HEK293 (cell line): ENCODE measurements around the gene PBX2.

Experiments
- ATF2 ChIP-seq: fragments of 450-650 bp; formaldehyde crosslinking; IDR thresholded peaks from 2 replicates; pipeline ENCODE4 v1.5.1; 2016; ENCODE audit warnings: missing biosample characterization, missing genetic modification characterization, low read depth
- GLI2 ChIP-seq: fragments of 450-650 bp; formaldehyde crosslinking; IDR thresholded peaks from 2 replicates; pipeline ENCODE4; 2017; ENCODE audit warnings: missing biosample characterization, missing genetic modification characterization, low read depth, borderline replicate concordance
- IKZF3 ChIP-seq: fragments of 450-650 bp; IDR thresholded peaks from 2 replicates; pipeline ENCODE4 v1.5.0; 2018; ENCODE audit warnings: missing biosample characterization, mild to moderate bottlenecking, missing genetic modification characterization, moderate library complexity
- INSM2 ChIP-seq: fragments of 450-650 bp; formaldehyde crosslinking; IDR thresholded peaks from 2 replicates; pipeline ENCODE4 v1.5.1; 2016; ENCODE audit warnings: missing biosample characterization, missing genetic modification characterization
- KLF7 ChIP-seq: fragments of 450-650 bp; formaldehyde crosslinking; IDR thresholded peaks from 2 replicates; pipeline ENCODE4 v1.5.1; 2016; ENCODE audit warnings: missing biosample characterization, missing genetic modification characterization, borderline replicate concordance
- PRDM10 ChIP-seq: fragments of 450-650 bp; formaldehyde crosslinking; IDR thresholded peaks from 2 replicates; pipeline ENCODE4 v1.5.1; 2016; ENCODE audit warnings: missing biosample characterization, missing genetic modification characterization
- SCRT1 ChIP-seq: fragments of 450-650 bp; formaldehyde crosslinking; IDR thresholded peaks from 2 replicates; pipeline ENCODE4 v1.5.1; 2016; ENCODE audit warnings: missing biosample characterization, missing genetic modification characterization, borderline replicate concordance
- TRIM28 ChIP-seq: IDR thresholded peaks from 2 replicates; pipeline ENCODE4 v1.6.1; 2011; ENCODE audit warnings: low read length, control low read depth, borderline replicate concordance
- ZBTB48 ChIP-seq: fragments of 450-650 bp; formaldehyde crosslinking; IDR thresholded peaks from 2 replicates; pipeline ENCODE4 v1.5.1; 2016; ENCODE audit warnings: missing biosample characterization, missing genetic modification characterization
- ZFHX2 ChIP-seq: fragments of 450-650 bp; formaldehyde crosslinking; conservative IDR thresholded peaks from 2 replicates; pipeline ENCODE4 v1.5.1; 2016; ENCODE audit warnings: missing biosample characterization, missing genetic modification characterization
- ZNF280D ChIP-seq: fragments of 450-650 bp; formaldehyde crosslinking; IDR thresholded peaks from 2 replicates; pipeline ENCODE4 v1.5.1; 2016; ENCODE audit warnings: missing biosample characterization, missing genetic modification characterization
- ZNF311 ChIP-seq: fragments of 450-650 bp; formaldehyde crosslinking; IDR thresholded peaks from 2 replicates; pipeline ENCODE4 v1.5.1; 2017; ENCODE audit warnings: missing biosample characterization, missing genetic modification characterization, borderline replicate concordance
- ZNF335 ChIP-seq: fragments of 450-650 bp; formaldehyde crosslinking; conservative IDR thresholded peaks from 2 replicates; pipeline ENCODE4 v1.5.1; 2016; ENCODE audit warnings: missing biosample characterization, missing genetic modification characterization
- ZNF366 ChIP-seq: fragments of 450-650 bp; formaldehyde crosslinking; conservative IDR thresholded peaks from 2 replicates; pipeline ENCODE4 v1.5.1; 2016; ENCODE audit warnings: missing biosample characterization, missing genetic modification characterization
- ZNF398 ChIP-seq: fragments of 450-650 bp; formaldehyde crosslinking; IDR thresholded peaks from 2 replicates; pipeline ENCODE4 v1.5.1; 2017; ENCODE audit warnings: missing biosample characterization, missing genetic modification characterization
- ZNF426 ChIP-seq: fragments of 450-650 bp; formaldehyde crosslinking; IDR thresholded peaks from 2 replicates; pipeline ENCODE4 v1.5.1; 2017; ENCODE audit warnings: missing biosample characterization, missing genetic modification characterization, mild to moderate bottlenecking, inconsistent platforms, moderate library complexity
- ZNF530 ChIP-seq: fragments of 450-650 bp; formaldehyde crosslinking; IDR thresholded peaks from 2 replicates; pipeline ENCODE4 v1.5.1; 2016; ENCODE audit warnings: low read depth, missing biosample characterization, missing genetic modification characterization
- ZNF548 ChIP-seq: fragments of 450-650 bp; formaldehyde crosslinking; IDR thresholded peaks from 2 replicates; pipeline ENCODE4 v1.5.1; 2016; ENCODE audit warnings: missing biosample characterization, missing genetic modification characterization
- ZNF629 ChIP-seq: fragments of 450-650 bp; formaldehyde crosslinking; IDR thresholded peaks from 2 replicates; pipeline ENCODE4 v1.5.1; 2017; ENCODE audit warnings: missing biosample characterization, missing genetic modification characterization
- ZNF692 ChIP-seq: fragments of 450-650 bp; formaldehyde crosslinking; IDR thresholded peaks from 2 replicates; pipeline ENCODE4 v1.5.1; 2016; ENCODE audit warnings: missing biosample characterization, missing genetic modification characterization
- ZNF701 ChIP-seq: fragments of 450-650 bp; formaldehyde crosslinking; IDR thresholded peaks from 2 replicates; pipeline ENCODE4 v1.5.1; 2016; ENCODE audit warnings: missing biosample characterization, missing genetic modification characterization
- ZSCAN4 ChIP-seq: fragments of 450-650 bp; formaldehyde crosslinking; IDR thresholded peaks from 2 replicates; pipeline ENCODE4 v1.5.1; 2017; ENCODE audit warnings: missing biosample characterization, missing genetic modification characterization

The PBX2 gene

GRCh38 chr6:32146287-32146686, 43.7 kb downstream of the PBX2 start (continued):
- TF ChIP-seq IKZF3 (tag by site-specific recombination) = peak; percentile 20; the same call in 1 of the 2 replicates
- peak; percentile 87 for TF ChIP-seq ZNF398 (tag by site-specific recombination)
- no peak for TF ChIP-seq ZNF280D
- TF ChIP-seq KLF7 (tag by site-specific recombination) = no peak
- TF ChIP-seq ZFHX2 = peak; percentile 8; the same call in 1 of the 2 replicates
- no peak for TF ChIP-seq INSM2 (tag by site-specific recombination)
- no peak for TF ChIP-seq TRIM28
- TF ChIP-seq ATF2 (tag by site-specific recombination) = peak; percentile 90
- no peak for TF ChIP-seq ZNF311 (tag by site-specific recombination)
- peak; percentile 89 for TF ChIP-seq PRDM10 (tag by site-specific recombination)
- TF ChIP-seq ZNF692 (tag by site-specific recombination) = peak; percentile 63
- TF ChIP-seq ZNF335 = peak; percentile 80
- no peak for TF ChIP-seq GLI2 (tag by site-specific recombination)
- no peak for TF ChIP-seq ZNF426
- TF ChIP-seq ZNF548 (tag by site-specific recombination) = no peak
- no peak for TF ChIP-seq ZNF530 (tag by site-specific recombination)
- peak; percentile 51 for TF ChIP-seq ZSCAN4 (tag by site-specific recombination)
- no peak for TF ChIP-seq ZNF701 (tag by site-specific recombination)
- peak; percentile 68 for TF ChIP-seq ZNF366 (tag by site-specific recombination)
- peak; percentile 47; the same call in 1 of the 2 replicates for TF ChIP-seq ZNF629
- peak; percentile 99 for TF ChIP-seq ZBTB48 (tag by site-specific recombination)
- TF ChIP-seq SCRT1 = peak; percentile 83
